ENCODE data around the gene MACROD2.

DNA sequence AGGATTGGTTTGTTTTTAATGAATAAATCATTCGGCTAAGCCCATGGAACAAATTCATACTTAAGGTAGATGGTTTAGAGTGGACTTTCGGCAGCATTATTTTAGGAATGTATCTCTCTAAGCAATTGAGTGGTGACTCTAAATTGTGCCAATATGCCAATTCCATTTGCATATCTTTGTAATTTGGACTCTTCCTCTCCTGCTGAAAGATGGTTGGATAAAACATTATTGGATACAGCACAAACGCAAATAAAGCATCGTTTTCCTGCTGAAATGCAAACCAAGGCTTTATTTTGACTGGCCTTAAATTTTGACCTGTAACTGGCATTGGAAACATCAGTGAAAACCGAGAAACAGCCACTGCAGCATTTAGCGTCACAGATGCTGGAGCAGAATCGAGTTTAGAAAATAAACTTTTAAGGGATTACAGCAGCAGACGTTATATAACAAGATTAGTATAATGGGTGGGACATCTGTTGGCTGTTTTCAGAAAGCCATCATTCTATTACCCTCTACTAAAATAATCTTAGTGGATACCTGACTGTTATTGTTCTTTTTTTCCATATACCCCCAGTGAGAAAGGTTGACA is 1852.0 kb downstream of the MACROD2 start:
- TF ChIP-seq, protein P1, sequence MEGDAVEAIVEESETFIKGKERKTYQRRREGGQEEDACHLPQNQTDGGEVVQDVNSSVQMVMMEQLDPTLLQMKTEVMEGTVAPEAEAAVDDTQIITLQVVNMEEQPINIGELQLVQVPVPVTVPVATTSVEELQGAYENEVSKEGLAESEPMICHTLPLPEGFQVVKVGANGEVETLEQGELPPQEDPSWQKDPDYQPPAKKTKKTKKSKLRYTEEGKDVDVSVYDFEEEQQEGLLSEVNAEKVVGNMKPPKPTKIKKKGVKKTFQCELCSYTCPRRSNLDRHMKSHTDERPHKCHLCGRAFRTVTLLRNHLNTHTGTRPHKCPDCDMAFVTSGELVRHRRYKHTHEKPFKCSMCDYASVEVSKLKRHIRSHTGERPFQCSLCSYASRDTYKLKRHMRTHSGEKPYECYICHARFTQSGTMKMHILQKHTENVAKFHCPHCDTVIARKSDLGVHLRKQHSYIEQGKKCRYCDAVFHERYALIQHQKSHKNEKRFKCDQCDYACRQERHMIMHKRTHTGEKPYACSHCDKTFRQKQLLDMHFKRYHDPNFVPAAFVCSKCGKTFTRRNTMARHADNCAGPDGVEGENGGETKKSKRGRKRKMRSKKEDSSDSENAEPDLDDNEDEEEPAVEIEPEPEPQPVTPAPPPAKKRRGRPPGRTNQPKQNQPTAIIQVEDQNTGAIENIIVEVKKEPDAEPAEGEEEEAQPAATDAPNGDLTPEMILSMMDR (IDR thresholded peaks at IDR 0.05; ENCODE audit: low read depth, low read length, missing input control): no peak
- TF ChIP-seq, protein P2, sequence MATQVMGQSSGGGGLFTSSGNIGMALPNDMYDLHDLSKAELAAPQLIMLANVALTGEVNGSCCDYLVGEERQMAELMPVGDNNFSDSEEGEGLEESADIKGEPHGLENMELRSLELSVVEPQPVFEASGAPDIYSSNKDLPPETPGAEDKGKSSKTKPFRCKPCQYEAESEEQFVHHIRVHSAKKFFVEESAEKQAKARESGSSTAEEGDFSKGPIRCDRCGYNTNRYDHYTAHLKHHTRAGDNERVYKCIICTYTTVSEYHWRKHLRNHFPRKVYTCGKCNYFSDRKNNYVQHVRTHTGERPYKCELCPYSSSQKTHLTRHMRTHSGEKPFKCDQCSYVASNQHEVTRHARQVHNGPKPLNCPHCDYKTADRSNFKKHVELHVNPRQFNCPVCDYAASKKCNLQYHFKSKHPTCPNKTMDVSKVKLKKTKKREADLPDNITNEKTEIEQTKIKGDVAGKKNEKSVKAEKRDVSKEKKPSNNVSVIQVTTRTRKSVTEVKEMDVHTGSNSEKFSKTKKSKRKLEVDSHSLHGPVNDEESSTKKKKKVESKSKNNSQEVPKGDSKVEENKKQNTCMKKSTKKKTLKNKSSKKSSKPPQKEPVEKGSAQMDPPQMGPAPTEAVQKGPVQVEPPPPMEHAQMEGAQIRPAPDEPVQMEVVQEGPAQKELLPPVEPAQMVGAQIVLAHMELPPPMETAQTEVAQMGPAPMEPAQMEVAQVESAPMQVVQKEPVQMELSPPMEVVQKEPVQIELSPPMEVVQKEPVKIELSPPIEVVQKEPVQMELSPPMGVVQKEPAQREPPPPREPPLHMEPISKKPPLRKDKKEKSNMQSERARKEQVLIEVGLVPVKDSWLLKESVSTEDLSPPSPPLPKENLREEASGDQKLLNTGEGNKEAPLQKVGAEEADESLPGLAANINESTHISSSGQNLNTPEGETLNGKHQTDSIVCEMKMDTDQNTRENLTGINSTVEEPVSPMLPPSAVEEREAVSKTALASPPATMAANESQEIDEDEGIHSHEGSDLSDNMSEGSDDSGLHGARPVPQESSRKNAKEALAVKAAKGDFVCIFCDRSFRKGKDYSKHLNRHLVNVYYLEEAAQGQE (IDR thresholded peaks at IDR 0.05): no peak
- TF ChIP-seq, protein P3, sequence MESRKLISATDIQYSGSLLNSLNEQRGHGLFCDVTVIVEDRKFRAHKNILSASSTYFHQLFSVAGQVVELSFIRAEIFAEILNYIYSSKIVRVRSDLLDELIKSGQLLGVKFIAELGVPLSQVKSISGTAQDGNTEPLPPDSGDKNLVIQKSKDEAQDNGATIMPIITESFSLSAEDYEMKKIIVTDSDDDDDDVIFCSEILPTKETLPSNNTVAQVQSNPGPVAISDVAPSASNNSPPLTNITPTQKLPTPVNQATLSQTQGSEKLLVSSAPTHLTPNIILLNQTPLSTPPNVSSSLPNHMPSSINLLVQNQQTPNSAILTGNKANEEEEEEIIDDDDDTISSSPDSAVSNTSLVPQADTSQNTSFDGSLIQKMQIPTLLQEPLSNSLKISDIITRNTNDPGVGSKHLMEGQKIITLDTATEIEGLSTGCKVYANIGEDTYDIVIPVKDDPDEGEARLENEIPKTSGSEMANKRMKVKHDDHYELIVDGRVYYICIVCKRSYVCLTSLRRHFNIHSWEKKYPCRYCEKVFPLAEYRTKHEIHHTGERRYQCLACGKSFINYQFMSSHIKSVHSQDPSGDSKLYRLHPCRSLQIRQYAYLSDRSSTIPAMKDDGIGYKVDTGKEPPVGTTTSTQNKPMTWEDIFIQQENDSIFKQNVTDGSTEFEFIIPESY (IDR thresholded peaks at IDR 0.05): no peak
- TF ChIP-seq, protein P4, sequence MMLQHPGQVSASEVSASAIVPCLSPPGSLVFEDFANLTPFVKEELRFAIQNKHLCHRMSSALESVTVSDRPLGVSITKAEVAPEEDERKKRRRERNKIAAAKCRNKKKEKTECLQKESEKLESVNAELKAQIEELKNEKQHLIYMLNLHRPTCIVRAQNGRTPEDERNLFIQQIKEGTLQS (IDR thresholded peaks at IDR 0.05): no peak
- TF ChIP-seq RXRA (IDR thresholded peaks at IDR 0.05): no peak
- TF ChIP-seq TAF1 (conservative IDR thresholded peaks at IDR 0.05): no peak
- no peak for TF ChIP-seq FOXA1 (IDR thresholded peaks at IDR 0.05)
- TF ChIP-seq YY1 (IDR thresholded peaks at IDR 0.05): no peak
- no peak for TF ChIP-seq RAD21 (IDR thresholded peaks at IDR 0.05)

Data from liver (tissue), 3 donors.